Neuron (in vitro differentiated cells): ENCODE results near the gene NANOS1.

Source experiments
- H2AFZ ChIP-seq: one replicate; pipeline ENCODE4 v1.6.1; 2013; ENCODE audit warnings: low read depth, mild to moderate bottlenecking, inconsistent platforms, low read length, moderate library complexity
- H3K27me3 ChIP-seq: one replicate; pipeline ENCODE4 v1.6.1; 2013; ENCODE audit warnings: low read length; ENCODE audit not compliant: insufficient read depth
- H3K36me3 ChIP-seq: one replicate; pipeline ENCODE4 v1.6.1; 2013; ENCODE audit warnings: low read length; ENCODE audit not compliant: insufficient read depth
- H3K4me1 ChIP-seq: one replicate; pipeline ENCODE4 v1.6.1; 2013; ENCODE audit warnings: low read length; ENCODE audit not compliant: insufficient read depth
- H3K4me3 ChIP-seq: 2 replicates; pipeline ENCODE4 v1.5.1; 2013; ENCODE audit warnings: mild to moderate bottlenecking, low read length, moderate library complexity
- H3K9me3 ChIP-seq: one replicate; pipeline ENCODE4 v1.6.1; 2013; ENCODE audit warnings: low read length

NANOS1 gene, protein sequence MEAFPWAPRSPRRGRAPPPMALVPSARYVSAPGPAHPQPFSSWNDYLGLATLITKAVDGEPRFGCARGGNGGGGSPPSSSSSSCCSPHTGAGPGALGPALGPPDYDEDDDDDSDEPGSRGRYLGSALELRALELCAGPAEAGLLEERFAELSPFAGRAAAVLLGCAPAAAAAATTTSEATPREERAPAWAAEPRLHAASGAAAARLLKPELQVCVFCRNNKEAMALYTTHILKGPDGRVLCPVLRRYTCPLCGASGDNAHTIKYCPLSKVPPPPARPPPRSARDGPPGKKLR

DNA sequence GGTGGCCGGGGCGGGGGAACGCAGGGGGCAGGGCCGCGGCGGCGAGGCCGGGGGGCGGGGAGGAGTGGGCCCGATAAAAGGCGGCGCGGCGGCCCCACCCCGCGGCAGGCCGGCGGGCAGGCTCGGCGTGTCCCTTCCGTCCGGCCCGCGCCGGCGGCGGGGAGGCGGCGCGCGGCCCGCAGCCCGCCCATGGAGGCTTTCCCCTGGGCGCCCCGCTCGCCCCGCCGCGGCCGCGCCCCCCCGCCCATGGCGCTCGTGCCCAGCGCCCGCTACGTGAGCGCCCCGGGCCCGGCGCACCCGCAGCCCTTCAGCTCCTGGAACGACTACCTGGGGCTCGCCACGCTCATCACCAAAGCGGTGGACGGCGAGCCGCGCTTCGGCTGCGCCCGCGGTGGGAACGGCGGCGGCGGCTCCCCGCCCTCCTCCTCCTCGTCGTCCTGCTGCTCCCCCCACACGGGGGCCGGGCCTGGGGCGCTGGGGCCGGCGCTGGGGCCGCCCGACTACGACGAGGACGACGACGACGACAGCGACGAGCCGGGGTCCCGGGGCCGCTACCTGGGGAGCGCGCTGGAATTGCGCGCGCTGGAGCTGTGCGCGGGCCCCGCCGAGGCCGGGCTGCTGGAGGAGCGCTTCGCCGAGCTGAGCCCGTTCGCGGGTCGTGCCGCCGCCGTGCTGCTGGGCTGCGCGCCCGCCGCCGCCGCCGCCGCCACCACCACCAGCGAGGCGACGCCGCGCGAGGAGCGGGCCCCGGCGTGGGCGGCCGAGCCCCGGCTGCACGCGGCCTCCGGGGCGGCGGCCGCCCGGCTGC, at the start of gene NANOS1:
NANOS1 (plus strand) TSS at position 102 of the 808 bp plus-strand sequence; CDS start at position 190, 88 bp downstream.
- Histone ChIP-seq H3K4me1 (peaks cover 12% of the 10 kb centered on the region), H3K9me3 (no peaks in the 10 kb centered on the region), H3K36me3 (peaks cover 21% of the 10 kb centered on the region), H3K27me3 (peaks cover 3% of the 10 kb centered on the region), H2AFZ (no peak within 1 kb of the TSS), H3K4me3 (peak within 1 kb of the TSS; percentile 54)

DNA sequence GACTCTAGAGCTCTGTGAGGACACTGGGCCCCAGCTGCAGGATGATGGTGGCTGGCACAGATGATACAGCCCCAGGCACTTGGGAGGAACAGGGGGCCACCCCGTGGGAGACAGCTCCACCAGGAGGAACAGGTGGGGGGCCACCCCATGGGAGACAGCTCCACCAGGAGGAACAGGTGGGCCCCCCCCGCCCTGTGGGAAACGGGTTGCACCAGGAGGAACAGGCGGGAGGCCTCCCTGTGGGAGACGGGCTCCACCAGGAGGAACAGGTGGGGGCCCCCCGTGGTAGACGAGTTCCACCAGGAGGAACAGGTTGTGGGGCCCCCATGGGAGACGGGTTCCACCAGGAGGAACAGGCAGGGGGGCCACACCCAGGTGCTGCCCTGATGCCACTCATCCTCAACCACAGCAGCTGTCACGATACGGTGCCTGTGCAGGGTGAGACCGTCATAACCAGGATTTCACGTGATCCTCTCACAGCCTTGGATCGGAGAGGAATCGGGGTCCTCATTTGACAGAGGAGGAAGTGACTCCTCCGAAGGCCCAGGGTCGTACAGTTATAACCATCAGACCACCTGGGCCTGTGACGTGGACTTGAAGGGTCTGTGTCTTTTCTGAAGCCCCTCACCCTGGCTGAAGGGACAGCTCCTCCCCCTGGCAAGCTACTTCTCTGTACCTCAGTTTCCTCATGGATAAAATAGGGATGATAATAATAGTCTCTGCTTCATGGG, 49.2 kb upstream of the NANOS1 start:
- Histone ChIP-seq H3K4me1 (peaks cover 6% of the 10 kb centered on the region), H3K27me3 (no peaks in the 10 kb centered on the region), H3K9me3 (no peaks in the 10 kb centered on the region), H3K4me3 (no peak overlapping the region), H3K36me3 (no peaks in the 10 kb centered on the region), H2AFZ (no peak overlapping the region)

DNA sequence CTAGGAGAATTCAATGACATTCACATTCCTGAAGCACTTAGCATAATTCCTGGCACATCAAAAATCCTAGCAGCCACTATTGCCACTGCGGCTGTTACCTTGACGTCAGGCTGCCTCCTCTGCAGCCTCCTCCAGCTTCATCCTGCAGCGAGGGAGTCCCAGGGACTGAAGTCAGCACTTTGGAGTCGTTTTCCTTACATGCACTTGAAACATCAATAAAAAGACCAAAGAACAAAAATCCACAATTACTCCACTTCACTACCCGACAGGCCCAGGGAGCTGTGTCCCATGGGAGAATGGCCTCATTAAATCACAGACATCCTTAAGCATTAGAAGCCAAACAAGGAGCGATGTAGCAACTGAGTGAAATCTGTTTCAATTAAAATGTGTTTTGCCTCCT, 48.6 kb upstream of the NANOS1 start:
- Histone ChIP-seq H3K36me3 (no peaks in the 10 kb centered on the region), H3K9me3 (no peaks in the 10 kb centered on the region), H3K4me3 (no peak overlapping the region), H2AFZ (no peak overlapping the region), H3K4me1 (peaks cover 6% of the 10 kb centered on the region), H3K27me3 (no peaks in the 10 kb centered on the region)

DNA sequence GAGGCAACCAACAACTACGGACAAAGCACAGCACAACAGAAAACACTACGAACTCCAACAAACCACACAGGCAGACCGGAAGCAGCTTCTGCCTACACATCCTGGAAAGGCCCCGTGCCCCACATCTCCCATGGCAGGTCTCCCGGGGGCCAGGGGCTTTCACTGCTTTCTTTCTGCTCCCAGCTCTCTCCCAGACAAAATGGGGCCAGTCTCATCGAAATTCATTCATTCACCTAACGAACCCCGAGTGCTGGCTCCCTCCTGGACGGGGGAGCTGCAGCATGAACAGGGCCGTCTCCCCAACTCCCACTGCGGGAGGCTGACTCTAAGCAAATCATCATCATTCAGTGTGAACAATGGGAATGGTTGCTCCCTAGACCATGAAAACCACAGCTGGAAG, 47.6 kb upstream of the NANOS1 start:
- H3K4me3 ChIP-seq = no peak overlapping the region
- peaks cover 6% of the 10 kb centered on the region for H3K4me1 ChIP-seq
- H3K36me3 ChIP-seq = no peaks in the 10 kb centered on the region
- H3K9me3 ChIP-seq = no peaks in the 10 kb centered on the region
- no peaks in the 10 kb centered on the region for H3K27me3 ChIP-seq
- H2AFZ ChIP-seq = no peak overlapping the region

DNA sequence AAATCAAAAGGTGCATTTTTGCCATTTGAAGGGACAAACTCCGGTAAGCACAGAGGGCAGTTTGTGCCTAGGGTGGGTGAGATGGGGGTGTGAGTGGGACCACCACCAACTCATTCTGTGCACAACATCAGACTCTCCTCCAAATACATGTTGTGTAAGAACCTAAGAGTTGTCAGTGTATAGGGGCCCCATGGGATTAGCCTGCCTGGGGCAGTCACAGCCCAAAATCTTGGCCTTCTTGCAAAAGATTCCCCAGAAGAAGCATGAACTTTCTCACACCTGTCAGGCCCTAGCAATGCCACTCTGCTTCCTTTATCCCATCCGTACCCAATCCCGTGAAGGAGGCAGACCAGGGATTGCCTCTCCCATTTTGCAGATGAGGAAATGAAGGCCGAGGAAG, 47.1 kb upstream of the NANOS1 start:
- no peaks in the 10 kb centered on the region for H3K27me3 ChIP-seq
- no peaks in the 10 kb centered on the region for H3K9me3 ChIP-seq
- H3K4me3 ChIP-seq = no peak overlapping the region
- peaks cover 6% of the 10 kb centered on the region for H3K4me1 ChIP-seq
- H2AFZ ChIP-seq = no peak overlapping the region
- no peaks in the 10 kb centered on the region for H3K36me3 ChIP-seq

DNA sequence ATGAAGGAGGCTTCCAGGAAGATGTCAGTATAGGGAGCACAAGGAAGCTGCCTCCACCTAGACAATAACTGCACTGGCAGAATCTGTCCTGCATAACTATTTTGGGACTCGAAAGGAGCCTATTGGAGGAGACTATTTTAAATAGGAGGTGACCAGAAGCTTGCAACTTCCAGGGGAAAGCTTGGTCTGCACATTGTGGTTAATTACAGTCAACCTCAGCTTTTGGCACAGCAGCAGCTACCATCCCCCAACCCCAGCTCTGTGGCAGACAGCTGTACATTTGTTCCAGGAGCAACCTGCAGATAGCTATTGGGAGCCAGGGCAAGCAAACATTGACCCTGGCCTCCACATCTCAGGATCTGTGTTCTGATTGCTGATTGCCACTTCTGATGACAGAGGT, 46.3 kb upstream of the NANOS1 start:
- no peaks in the 10 kb centered on the region for H3K27me3 ChIP-seq
- no peak overlapping the region for H3K4me3 ChIP-seq
- H3K4me1 ChIP-seq = peaks cover 6% of the 10 kb centered on the region
- peak overlapping the region; percentile 0 for H2AFZ ChIP-seq
- H3K9me3 ChIP-seq = no peaks in the 10 kb centered on the region
- H3K36me3 ChIP-seq = no peaks in the 10 kb centered on the region

DNA sequence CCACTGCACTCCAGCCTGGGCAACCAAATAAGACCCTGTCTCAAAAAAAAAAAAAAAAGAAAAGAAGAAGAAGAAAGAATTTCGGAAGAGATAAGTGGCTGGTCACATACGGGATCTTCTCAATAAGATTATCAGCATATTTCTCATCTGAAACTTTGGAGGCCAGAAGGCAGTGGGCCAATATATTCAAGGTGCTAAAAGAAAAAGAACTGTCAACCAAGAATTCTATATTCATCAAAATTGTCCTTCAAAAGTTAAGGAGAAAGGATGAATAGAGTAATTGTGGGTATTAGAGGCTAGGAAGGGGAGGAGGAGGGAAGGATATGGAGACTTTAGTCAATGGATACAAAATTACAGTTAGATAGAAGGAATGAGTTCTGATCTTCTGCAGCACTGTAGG, 43.9 kb upstream of the NANOS1 start:
- Histone ChIP-seq H3K4me3 (no peak overlapping the region), H3K36me3 (no peaks in the 10 kb centered on the region), H3K9me3 (no peaks in the 10 kb centered on the region), H3K4me1 (peaks cover 6% of the 10 kb centered on the region), H3K27me3 (no peaks in the 10 kb centered on the region), H2AFZ (no peak overlapping the region)

DNA sequence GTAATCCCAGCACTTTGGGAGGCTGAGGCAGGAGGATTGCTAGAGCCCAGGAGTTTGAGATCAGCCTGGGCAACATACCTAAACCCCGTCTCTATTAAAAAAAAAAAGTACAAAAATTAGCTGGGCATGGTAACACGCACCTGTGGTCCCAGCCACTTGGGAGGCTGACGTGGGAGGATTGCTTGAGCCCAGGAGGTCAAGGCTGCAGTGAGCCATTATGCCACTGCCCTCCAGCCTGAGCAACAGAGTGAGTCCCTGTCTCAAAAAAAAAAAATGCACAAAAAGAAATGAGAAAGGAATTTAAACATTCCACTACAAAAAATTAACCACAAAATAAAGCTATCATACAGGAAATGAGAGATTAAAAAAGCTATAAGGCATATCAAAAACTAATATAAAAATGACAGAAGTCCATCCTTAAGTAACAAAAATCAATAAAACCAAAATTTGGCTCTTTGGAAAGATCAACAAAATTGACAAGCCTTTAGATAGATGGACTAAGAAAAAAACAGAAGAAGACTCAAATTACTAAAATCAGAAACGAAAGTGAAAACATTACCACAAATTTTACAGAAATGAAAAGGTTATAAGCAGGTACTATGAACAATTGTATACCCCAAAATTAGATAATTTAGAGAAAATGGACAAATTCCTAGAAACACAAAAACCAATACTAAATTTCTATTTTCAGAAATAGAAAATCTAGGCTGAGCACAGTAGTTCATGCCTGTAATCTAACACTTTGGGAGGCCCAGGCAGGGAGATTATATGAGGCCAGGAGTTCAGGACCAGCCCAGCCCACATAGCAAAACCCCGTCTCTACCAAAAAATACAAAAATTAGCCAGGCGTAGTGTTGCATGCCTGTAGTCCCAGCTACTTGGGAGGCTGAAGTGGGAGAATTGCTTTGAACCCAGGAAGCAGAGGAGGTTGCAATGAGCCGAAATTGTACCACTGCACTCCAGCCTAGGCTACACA, 42.4 kb upstream of the NANOS1 start:
- H3K4me3 ChIP-seq = no peak overlapping the region

DNA sequence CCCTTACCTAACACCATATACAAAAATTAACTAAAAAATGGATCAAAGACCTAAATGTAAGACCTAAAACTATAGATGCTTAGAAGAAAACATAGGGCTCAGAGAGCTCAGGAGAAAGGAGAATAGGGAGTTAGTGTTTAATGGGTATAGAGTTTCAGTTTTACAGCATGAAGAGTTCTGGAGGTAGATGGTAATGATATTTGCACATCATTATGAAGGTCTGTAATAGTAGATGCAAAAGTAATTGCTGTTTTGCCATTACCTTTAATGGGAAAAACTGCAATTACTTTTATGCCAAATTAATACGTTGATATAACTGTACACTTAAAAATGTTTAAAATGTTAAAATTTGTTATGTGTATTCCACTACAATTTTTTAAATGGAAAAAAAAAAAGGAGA, 39.2 kb upstream of the NANOS1 start:
- H2AFZ ChIP-seq = no peak overlapping the region
- peaks cover 6% of the 10 kb centered on the region for H3K27me3 ChIP-seq
- no peak overlapping the region for H3K4me3 ChIP-seq
- no peaks in the 10 kb centered on the region for H3K36me3 ChIP-seq
- no peaks in the 10 kb centered on the region for H3K9me3 ChIP-seq
- H3K4me1 ChIP-seq = no peaks in the 10 kb centered on the region

More for the DNA sequence above, 42.4 kb upstream of the NANOS1 start:
- Histone ChIP-seq H3K36me3 (no peaks in the 10 kb centered on the region), H3K27me3 (peaks cover 3% of the 10 kb centered on the region), H2AFZ (no peak overlapping the region), H3K4me1 (peaks cover 6% of the 10 kb centered on the region), H3K9me3 (no peaks in the 10 kb centered on the region)

DNA sequence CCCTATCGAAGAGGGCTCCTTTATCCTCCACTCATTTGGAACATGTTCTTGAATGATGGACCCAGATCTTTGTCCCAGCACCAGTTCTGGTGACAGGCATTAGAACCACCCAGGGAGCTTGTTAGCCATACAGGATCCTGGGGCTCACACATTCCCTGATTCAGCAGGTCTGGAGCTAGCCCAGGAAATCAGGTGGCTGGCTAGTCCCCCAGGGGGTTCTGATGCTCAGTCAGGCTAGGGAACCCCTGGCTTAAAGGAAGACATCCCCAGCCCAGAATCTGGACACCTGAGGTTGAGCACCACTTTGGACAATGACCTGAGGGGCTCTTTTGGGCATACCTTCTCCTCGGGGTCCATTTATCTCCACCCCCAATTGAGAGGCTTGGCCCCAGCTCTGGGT, 37.0 kb upstream of the NANOS1 start:
- Histone ChIP-seq H3K36me3 (no peaks in the 10 kb centered on the region), H2AFZ (no peak overlapping the region), H3K4me3 (no peak overlapping the region), H3K27me3 (peaks cover 6% of the 10 kb centered on the region), H3K9me3 (no peaks in the 10 kb centered on the region), H3K4me1 (no peaks in the 10 kb centered on the region)

DNA sequence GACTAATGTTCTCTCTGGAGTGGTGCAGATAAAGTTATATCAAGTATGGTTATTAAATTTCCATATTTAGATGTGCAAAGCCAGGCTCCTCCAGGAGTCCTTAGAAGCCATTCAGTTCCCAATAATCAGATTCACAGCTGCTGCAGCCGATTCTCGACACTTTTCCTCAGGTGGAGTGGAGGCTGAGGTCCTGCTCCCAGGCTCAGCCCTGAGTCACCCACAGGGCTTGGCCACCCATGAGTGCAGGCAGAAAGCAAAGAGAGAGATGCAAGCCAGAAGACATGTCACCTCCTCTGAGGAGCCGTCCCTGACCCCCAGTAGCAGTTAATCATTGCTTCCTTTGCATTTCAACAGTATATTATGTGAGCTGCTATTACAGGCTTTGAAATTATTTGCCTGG, 36.3 kb upstream of the NANOS1 start:
- peaks cover 6% of the 10 kb centered on the region for H3K27me3 ChIP-seq
- H3K4me3 ChIP-seq = no peak overlapping the region
- no peaks in the 10 kb centered on the region for H3K4me1 ChIP-seq
- H2AFZ ChIP-seq = no peak overlapping the region
- no peaks in the 10 kb centered on the region for H3K9me3 ChIP-seq
- H3K36me3 ChIP-seq = no peaks in the 10 kb centered on the region

DNA sequence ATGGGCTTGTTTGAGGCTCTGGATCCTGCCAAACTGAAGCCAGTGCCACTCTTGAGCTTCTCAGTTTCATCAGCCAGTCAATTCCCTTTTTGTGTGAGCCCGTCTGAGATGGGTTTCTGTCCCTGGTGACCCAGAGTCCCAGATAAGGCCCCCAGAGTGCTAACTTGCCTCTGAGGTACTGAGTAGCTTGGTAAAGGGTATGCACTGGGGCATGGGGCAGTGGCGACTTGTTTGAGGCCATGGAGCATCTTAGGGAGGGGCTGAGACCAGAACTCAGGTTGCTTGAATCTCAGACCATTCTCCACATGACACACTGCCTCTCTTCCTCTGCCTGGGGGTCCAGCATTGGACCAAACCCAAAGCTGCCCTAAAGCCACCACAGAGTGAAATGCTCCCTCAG, 35.2 kb upstream of the NANOS1 start:
- Histone ChIP-seq H3K36me3 (no peaks in the 10 kb centered on the region), H3K9me3 (no peaks in the 10 kb centered on the region), H3K27me3 (peaks cover 6% of the 10 kb centered on the region), H2AFZ (no peak overlapping the region), H3K4me3 (no peak overlapping the region), H3K4me1 (no peaks in the 10 kb centered on the region)
